Ecto neural progenitor cell (in vitro differentiated cells): Measurements from ENCODE around the gene RNF207.

Source experiments
- DNase-seq: peaks from one replicate; pipeline ENCODE4 v3.0.0-alpha.2; 2018; ENCODE audit warnings: low spot score

The RNF207 gene

GRCh38 chr1:6174621-6175410 is 31.1 kb upstream of the RNF207 start:
- no peak for DNase-seq

DNA sequence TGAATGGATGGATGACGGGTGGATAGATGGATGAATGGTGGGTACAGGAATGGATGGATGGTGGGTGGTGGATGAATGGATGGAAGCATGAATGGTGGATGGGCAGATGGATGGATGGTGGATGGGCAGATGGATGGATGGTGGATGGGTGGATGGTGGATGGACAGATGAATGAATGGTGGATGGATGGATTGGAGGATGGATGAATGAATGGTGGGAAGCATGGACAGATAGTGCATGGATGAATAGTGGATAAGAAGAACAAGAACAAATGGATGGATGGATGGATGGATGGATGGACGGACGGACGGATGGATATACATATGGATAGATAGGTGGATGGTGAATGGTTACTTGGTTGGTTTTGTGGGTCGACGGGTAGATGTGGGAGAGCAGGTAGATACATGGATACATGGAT is 30.5 kb upstream of the RNF207 start:
- DNase-seq, result no peak

GRCh38 chr1:6176779-6177178 is 29.1 kb upstream of the RNF207 start:
- no peak for DNase-seq

DNA sequence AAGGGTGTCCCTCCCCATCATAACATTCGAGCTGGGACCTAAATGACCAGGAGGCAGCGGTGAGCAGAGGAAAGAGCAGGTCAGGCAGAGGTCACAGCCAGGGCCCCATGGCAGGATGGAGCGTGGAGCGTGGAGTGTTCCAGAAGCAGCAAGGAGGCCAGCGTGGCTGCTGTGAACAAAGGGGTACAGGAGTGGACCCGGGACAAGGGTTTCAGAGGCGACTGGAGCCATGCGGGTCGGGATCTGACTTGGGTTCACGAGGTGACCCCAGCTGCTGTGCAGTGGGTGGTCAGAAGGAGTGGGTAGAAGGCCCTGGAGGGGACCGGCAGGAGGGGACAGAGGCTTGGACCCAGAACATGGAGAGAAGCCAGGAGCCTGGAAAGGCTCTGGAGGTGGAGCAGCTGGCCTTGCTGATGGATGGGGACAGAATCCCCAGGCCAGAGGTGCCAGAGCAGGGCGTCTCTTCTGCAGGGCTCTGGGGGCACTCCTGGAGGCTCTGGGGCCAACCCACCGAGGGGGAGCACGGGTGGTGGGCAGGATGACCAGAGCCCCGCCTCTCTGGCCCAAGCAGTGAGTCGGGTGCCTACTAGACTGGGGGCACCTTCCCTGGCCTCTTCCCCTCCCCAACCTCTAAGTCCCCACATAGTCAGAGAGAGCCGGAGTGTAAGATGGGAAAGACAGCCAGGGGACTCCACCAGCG is 28.1 kb upstream of the RNF207 start:
- no peak for DNase-seq

DNA sequence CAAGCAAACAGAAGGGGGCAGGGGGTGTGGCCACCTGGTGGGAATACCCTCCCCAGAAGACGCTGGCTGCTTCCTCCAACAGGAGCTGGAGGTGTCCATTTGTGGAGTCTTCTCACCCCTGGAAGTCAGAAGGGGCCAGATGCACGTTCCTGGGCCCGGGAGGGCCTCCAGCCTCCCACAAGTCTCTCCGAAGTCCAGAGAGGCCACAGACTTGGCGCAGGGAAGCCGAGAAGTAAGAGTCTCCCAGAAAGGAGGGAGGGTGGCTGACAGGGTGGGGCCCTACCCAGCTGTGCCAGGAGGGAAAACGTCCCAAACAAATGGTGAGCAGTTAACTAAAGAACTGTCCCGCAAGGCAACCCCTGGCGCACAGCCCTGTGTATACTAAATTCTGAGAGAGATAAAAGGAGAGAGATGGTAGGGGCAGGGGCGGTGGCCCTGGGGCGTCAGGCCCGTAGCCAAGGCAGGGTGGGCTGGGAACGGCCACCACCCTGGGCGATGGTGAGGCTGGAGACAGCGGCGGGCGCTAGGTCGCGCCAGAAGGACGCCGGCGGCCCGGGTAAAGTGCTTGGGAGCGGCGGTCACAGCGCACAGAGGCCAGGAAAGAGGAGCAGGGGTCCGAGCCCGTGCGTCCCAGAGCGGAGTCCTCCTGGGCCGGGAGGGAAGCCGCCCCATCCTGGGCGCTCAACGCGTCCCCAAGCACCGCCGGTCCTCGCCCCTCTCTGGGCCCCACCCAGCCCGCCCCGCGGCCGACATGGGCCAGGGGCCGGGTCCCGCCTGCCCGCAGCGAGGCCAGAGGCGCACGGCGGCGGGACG is 27.0 kb upstream of the RNF207 start:
- DNase-seq, result no peak

DNA sequence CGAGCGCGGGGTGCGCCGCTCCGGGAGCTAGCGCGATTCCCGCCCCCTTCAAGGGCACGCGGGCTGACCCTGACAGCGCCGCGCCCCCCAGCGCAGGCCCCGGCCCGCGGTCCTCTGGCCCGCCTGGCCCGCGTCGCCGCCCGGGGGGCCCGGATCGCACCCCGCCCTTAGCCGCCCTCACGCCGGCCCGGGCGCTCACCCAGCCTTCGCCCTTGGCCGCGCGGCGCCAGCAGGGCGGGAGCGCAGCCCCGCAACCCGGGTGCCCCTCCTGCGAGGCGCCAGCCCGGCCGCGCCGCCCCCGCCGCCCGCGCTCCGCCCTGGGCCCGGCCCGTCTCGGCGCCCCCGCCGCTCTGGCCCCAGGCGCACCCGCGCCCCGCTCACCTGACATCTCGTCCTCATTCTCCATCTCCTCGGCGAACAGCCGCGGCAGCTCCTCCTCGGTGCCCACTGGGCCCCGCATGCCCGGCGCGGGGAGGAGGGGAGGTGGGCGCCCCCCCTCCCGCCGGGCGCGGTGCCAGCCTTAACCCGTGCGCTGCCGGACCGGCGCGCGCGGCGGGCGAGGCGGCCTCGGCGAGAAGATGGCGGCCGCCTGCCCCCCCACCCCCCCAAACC is 26.2 kb upstream of the RNF207 start:
- no peak for DNase-seq

DNA sequence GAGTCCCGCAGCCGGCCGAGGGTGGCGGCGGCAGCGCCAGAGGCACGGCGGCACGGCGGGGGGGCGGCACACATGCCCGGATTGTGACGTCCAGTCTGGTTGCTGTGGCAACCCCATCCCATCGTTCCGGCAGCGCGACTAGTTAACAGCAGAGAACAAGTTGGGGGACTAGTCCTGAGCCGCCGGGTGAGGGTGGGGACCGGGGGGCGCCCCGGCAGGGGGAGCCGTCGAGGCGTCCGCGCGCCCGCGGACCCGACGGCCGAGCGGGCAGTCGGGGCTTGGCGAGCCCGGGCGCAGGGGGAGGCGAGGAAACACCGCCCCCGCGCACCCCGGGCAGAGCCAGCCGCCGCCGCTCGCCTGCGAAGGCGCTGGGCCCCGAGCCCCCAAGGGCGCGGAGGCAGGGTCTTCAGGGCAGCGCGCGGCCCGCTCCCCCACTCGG is 25.6 kb upstream of the RNF207 start, which contains the start of gene CHD5:
Gene CHD5, minus strand, starts transcription at position 54 of the 439 bp plus-strand sequence. CDS start 298 bp downstream, outside the sequence.
- DNase-seq, result no peak

- no peak for DNase-seq
Measured at GRCh38 chr1:6180707-6181311, 25.1 kb upstream of the RNF207 start.

DNA sequence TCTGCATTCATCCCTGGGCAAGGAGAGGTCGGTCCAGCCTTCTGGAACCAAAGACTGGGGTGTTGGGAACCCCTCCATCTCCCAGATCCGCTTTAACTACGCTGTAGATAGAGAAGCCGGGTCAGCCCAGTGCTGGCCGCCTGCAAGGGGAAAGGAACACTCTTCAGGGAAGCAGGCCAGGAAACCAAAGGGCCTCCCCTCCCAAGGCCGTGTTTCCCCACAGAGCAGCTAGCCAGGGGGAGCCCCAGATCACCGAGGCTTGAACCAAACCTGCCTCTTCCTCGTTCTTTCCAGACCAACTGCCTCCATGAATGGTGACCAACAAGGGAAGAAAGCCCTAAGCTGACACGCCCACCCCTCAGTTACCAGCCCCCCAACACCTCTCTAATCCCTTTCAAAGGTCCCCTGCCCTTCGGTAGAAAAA is 24.6 kb upstream of the RNF207 start:
- DNase-seq, result no peak

DNA sequence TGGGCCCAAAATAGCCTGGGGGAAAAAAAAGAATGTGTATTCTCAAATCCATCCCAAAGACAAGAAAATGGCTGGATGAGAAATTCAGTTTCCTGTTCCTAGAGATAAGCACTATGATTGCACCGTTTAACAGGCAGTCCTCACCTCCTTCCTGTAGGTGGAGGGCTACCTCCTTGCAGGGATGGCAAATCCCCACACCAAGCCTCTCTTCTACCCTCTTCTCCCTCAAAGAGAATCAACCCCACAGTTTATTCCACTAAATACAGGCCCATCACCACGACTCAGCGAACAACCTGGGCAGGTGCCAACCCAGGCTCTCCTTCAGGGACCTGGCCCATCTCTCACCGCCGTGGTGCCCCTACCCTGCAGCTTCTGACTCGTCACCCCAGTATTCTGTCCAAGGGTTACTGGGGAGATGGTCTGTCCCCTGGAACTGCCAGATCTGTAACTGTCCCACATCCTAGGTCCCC is 22.4 kb upstream of the RNF207 start:
- DNase-seq, result no peak

GRCh38 chr1:6184083-6184783 is 21.7 kb upstream of the RNF207 start:
- no peak for DNase-seq

GRCh38 chr1:6185151-6185550 is 20.8 kb upstream of the RNF207 start:
- DNase-seq, result no peak

DNA sequence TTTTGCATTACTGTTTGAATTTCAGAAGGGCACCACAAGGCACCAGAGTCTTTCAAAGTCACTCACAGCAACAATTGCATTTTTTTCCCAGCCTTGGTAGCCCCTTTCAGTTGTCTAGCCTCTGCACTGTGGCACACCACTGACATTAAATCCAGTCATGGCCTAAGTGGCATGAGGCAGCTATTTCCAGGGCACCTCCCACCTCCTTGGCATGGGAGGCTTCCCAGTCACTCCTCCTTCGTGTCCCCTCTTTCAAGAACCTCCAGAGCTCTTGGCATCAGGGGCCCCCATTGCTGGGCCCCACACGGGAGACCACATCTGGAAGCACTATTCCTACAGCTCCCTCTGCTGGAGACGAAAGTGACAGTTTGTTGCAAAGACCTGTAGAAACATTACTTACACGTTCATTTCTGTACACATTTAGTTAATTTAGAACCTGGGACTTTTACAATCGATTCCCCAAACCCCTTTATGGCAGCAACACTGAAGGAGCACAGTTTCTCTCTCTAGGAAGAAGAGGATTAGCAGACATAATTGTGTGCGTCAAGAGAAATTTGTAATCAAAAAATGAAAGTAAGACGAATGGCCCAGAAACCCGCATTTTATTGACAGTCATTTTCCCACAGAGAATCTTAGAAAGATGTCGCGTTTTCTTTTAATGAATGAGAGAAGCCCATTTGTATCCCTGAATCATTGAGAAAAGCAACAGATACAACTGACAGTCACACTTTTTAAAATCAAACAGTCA is 20.1 kb upstream of the RNF207 start:
- no peak for DNase-seq

GRCh38 chr1:6188466-6188865 is 17.5 kb upstream of the RNF207 start:
- DNase-seq, result no peak

DNA sequence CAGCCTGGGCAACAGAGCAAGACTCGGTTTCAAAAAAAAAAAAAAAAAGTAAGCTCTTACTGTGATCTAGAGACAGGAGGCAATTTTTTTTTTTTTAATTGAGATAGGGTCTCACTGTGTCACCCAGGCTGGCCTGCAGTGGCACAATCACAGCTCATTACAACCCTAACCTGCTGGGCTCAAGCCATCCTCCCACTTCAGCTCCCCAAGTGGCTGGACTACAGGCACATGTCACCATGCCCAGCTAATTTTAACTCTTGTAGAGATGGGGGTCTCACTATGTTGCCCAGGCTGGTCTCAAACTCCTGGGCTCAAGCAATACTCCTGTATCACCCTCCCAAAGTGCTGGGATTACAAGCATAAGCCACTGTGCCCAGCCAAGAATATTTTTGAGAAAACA is 14.0 kb upstream of the RNF207 start:
- no peak for DNase-seq

- DNase-seq, result no peak
Measured at GRCh38 chr1:6197746-6198427, 8.0 kb upstream of the RNF207 start.

DNA sequence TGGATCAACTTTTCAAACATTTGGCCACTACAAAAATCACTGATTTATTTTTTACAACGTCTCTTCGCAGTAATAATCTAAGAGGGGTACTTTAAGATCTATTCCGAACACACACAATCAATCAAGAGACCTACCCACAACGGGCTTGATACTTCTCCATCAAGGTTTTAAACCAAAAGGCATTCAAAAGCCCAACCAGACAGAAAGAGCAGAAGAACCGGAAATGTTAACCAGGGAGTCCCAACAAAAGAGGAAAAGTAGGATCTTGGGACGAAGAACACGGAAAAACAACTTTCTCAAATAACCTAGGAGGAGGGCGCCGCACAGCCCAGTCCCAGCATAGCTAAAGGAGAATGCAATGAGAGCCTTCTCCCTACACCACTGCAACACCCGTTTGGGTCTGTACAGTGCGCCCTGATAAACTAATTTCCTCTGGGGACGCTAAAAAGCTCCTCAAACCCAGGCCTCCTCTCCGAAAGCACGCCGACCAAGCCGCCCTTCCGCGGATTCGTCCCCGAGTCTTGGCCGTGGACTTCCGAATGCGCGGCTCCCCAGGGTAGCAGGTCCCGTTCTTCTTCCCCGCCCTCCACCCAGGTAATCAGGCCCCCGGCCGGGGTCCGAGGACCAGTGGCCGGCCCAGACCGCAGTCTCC is 7.1 kb upstream of the RNF207 start:
- DNase-seq, result no peak

DNA sequence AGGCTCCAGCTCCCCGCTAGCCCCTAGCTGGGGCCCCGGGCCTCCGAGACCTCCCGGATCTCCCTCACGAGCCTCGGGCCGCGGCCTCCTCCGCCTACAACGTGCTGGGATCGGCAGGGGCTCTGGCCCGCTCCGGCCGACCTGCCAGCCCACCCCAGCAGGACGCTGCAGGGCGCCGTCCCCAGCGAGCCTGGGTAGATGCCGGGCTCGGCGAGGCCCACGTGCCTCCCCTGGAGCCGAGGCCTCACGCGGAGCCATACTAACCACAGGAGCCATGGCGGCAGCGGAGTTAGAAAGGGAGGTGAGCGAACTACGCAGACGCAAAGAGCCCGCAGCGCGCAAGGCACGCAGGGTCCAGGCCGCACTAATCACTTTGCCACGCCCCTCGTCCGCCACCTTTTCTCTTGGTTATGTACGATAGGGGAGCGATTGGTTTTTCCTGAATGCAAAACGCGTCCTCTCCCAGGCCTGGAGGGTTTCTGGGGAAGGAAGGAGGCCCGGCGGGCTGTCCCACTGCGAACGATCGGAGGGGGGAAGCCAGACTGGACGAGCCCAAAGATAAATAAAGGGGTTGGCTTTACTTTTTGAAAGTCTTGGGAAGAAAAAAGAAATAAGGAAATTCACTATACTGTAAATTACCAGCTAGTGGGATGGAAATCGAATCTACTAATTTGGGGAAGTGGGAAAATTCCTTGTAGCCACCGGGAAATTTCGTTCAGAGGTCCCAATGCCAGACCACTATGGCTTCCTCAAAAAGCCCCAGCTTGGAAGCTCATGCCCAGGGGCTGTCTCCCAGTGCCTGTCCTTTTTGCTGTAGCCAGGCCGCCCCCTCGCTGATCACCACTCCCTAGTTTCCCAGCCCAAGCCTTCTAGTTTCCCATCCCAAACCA is 6.4 kb upstream of the RNF207 start, which contains the start of gene RPL22:
Gene RPL22, minus strand, starts transcription at position 298 of the 890 bp plus-strand sequence. Its CDS starts 22 bp downstream, at position 276.
- peak; percentile 97 for DNase-seq
